Measurements from ENCODE around the gene GTF2A2. TPM values are rescaled to one million over a fixed set of nuclear protein-coding genes. Genes with fewer than 3 reads are reported as not detected.

The GTF2A2 gene
- total RNA-seq, 2 donors from 2014 or later = 35.9 to 74.8 TPM

DNA sequence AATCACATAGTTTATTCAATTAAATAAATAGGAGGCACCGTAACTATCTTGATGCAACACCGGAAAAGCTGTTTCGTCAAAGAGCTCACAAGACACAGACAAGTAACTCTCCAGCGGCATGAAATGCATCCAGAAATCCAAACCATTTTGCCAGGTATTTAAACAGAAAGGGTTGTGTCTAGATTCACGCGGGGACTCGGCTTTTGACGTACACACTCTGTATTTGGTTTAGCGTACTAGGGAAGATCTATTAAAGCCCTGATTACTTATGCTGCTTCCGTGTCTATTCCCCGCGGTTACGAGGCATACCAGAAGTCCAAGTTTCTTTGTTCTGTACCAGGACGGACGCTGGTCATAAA, 31.1 kb upstream of the GTF2A2 start:
- Histone ChIP-seq H3K27me3 (no peaks in the 10 kb centered on the region), H3K4me3 (peak overlapping the region; percentile 95 to 97), H3K9me3 (no peaks in the 10 kb centered on the region), H3K4me1 (peaks cover 0 to 44% of the 10 kb centered on the region in 2 donors), H3K36me3 (no peaks in the 10 kb centered on the region), H3K27ac (peak overlapping the region; percentile 97 to 98)
- no peak for DNase-seq (ENCODE audit: low spot score)
- TF ChIP-seq, protein P1, sequence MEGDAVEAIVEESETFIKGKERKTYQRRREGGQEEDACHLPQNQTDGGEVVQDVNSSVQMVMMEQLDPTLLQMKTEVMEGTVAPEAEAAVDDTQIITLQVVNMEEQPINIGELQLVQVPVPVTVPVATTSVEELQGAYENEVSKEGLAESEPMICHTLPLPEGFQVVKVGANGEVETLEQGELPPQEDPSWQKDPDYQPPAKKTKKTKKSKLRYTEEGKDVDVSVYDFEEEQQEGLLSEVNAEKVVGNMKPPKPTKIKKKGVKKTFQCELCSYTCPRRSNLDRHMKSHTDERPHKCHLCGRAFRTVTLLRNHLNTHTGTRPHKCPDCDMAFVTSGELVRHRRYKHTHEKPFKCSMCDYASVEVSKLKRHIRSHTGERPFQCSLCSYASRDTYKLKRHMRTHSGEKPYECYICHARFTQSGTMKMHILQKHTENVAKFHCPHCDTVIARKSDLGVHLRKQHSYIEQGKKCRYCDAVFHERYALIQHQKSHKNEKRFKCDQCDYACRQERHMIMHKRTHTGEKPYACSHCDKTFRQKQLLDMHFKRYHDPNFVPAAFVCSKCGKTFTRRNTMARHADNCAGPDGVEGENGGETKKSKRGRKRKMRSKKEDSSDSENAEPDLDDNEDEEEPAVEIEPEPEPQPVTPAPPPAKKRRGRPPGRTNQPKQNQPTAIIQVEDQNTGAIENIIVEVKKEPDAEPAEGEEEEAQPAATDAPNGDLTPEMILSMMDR (IDR thresholded peaks at IDR 0.05) = no peak

GRCh38 chr15:59687836-59688235, 30.5 kb upstream of the GTF2A2 start:
- peaks cover 0 to 44% of the 10 kb centered on the region in 2 donors for H3K4me1 ChIP-seq
- H3K27me3 ChIP-seq = no peaks in the 10 kb centered on the region
- H3K36me3 ChIP-seq = no peaks in the 10 kb centered on the region
- TF ChIP-seq, protein P1 (IDR thresholded peaks at IDR 0.05) = no peak
- no peaks in the 10 kb centered on the region for H3K9me3 ChIP-seq
- peak overlapping the region; percentile 95 to 97 for H3K4me3 ChIP-seq
- peak overlapping the region; percentile 97 to 98 for H3K27ac ChIP-seq
- DNase-seq (ENCODE audit: low spot score) = no peak

DNA sequence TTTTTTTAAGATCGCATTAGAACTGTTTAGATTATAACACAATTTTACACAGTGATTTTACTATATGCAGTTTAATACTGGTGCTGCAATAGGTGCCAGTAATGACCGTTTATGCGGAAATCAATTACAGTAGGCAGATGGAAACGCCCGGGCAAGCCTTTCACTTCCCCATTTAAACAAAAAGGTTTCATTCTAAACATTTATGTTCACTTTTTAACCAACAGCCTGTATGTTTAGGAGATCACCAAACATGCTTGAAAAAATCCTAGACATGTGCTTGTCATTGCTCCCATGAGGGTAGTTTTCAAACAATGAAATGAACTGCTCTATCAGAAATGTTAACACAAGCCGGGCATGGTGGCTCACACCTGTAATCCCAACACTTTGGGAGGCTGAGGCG, 29.1 kb upstream of the GTF2A2 start:
- H3K4me3 ChIP-seq = no peak overlapping the region
- no peaks in the 10 kb centered on the region for H3K9me3 ChIP-seq
- peaks cover 8% of the 10 kb centered on the region for H3K36me3 ChIP-seq
- no peak for DNase-seq (ENCODE audit: low spot score)
- H3K4me1 ChIP-seq = peaks cover 0 to 44% of the 10 kb centered on the region in 2 donors
- TF ChIP-seq, protein P1 (IDR thresholded peaks at IDR 0.05) = no peak
- no peaks in the 10 kb centered on the region for H3K27me3 ChIP-seq
- H3K27ac ChIP-seq = peak overlapping the region; percentile 18 to 27

DNA sequence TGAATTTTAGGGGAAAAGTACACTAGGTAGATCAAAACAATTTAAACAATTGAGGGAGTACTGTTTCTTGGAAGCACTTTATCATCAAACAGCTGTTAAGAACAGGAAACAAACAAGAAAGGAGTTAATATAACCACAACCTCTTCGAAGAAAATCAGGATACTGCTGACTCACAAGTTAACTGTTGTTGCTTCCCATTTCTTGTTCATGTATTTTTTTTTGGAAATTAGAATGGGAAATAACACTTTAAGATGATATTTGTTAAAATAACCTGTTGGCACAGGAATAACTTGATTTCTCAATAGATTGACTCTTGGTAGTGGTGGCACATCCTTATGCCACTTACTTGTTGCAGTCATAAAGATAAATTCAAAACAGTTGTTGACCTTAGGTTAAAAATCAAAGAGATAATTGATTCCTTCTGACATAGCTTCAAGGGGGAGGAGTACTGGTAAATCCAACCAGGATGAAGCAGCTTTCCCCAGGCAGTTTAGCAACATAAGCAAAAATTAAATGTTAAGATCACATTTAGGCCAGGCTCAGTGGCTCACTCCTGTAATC, 28.5 kb upstream of the GTF2A2 start:
- peaks cover 0 to 44% of the 10 kb centered on the region in 2 donors for H3K4me1 ChIP-seq
- H3K36me3 ChIP-seq = peaks cover 14% of the 10 kb centered on the region
- H3K27me3 ChIP-seq = no peaks in the 10 kb centered on the region
- H3K9me3 ChIP-seq = no peaks in the 10 kb centered on the region
- peak overlapping the region; percentile 18 to 27 for H3K27ac ChIP-seq
- DNase-seq (ENCODE audit: low spot score) = no peak
- TF ChIP-seq, protein P1 (IDR thresholded peaks at IDR 0.05) = no peak
- H3K4me3 ChIP-seq = no peak overlapping the region

GRCh38 chr15:59680870-59681269, 23.6 kb upstream of the GTF2A2 start:
- Histone ChIP-seq H3K27ac (no peak overlapping the region), H3K27me3 (no peaks in the 10 kb centered on the region), H3K4me1 (peaks cover 0 to 16% of the 10 kb centered on the region in 2 donors), H3K36me3 (peaks cover 49% of the 10 kb centered on the region), H3K9me3 (no peaks in the 10 kb centered on the region), H3K4me3 (no peak overlapping the region)
- TF ChIP-seq, protein P1 (IDR thresholded peaks at IDR 0.05) = no peak
- DNase-seq (ENCODE audit: low spot score) = no peak

- peaks cover 54% of the 10 kb centered on the region for H3K36me3 ChIP-seq
- no peak overlapping the region for H3K4me3 ChIP-seq
Measured at GRCh38 chr15:59680346-59680745, 23.0 kb upstream of the GTF2A2 start.

More at GRCh38 chr15:59680346-59680745, 23.0 kb upstream of the GTF2A2 start:
- Histone ChIP-seq H3K27ac (no peak overlapping the region), H3K4me1 (peaks cover 0 to 11% of the 10 kb centered on the region in 2 donors), H3K27me3 (no peaks in the 10 kb centered on the region), H3K9me3 (no peaks in the 10 kb centered on the region)
- TF ChIP-seq, protein P1 (IDR thresholded peaks at IDR 0.05) = no peak
- DNase-seq (ENCODE audit: low spot score) = no peak

All from right atrium auricular region (tissue), 2 donors.